ENCODE measurements around the gene ATP6V1B1. TPM values are rescaled to one million over a fixed set of nuclear protein-coding genes. Genes with fewer than 3 reads are reported as not detected.

The ATP6V1B1 gene
- total RNA-seq, 4 donors from 2014 or later: not detected

DNA sequence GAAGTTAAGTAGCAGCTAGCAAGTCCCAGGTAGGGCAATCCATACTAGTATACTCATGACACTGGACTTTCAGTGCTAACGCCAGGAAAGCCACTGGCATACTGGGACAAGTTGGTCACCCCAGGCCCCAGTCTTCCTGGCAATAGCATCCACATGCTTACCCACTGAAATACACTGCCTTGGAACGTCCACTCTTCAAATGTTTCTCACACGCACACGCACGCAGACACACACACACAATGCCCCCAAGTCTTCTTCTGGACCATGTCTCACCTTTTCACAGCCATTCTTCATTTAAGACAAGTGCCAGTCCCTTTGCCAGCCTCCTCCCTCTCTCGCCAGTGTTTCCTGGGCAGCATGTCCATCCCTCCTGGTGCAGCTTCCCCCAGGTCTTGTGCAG, 67.7 kb downstream of the ATP6V1B1 start:
- Histone ChIP-seq H3K4me1 (peaks cover 0 to 9% of the 10 kb centered on the region in 2 donors), H3K27me3 (no peaks in the 10 kb centered on the region), H3K36me3 (no peaks in the 10 kb centered on the region), H3K27ac (no peak overlapping the region), H3K4me3 (replicated peaks in 1 of 3) (no peak overlapping the region), H3K9me3 (no peaks in the 10 kb centered on the region)
- no peak for DNase-seq
- TF ChIP-seq, protein P1, sequence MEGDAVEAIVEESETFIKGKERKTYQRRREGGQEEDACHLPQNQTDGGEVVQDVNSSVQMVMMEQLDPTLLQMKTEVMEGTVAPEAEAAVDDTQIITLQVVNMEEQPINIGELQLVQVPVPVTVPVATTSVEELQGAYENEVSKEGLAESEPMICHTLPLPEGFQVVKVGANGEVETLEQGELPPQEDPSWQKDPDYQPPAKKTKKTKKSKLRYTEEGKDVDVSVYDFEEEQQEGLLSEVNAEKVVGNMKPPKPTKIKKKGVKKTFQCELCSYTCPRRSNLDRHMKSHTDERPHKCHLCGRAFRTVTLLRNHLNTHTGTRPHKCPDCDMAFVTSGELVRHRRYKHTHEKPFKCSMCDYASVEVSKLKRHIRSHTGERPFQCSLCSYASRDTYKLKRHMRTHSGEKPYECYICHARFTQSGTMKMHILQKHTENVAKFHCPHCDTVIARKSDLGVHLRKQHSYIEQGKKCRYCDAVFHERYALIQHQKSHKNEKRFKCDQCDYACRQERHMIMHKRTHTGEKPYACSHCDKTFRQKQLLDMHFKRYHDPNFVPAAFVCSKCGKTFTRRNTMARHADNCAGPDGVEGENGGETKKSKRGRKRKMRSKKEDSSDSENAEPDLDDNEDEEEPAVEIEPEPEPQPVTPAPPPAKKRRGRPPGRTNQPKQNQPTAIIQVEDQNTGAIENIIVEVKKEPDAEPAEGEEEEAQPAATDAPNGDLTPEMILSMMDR (IDR thresholded peaks at IDR 0.05): no peak
- no peak for TF ChIP-seq POLR2A (IDR thresholded peaks at IDR 0.05)
- WGBS, 2 donors: 90 to 92% methylated on average over 6 of the region's 6 CpGs
- intact Hi-C loops (cut with DNase I): loop anchor here (5.0 kb wide), 1 partner anchor 41 kb away; no protein-coding TSS in a partner anchor

DNA sequence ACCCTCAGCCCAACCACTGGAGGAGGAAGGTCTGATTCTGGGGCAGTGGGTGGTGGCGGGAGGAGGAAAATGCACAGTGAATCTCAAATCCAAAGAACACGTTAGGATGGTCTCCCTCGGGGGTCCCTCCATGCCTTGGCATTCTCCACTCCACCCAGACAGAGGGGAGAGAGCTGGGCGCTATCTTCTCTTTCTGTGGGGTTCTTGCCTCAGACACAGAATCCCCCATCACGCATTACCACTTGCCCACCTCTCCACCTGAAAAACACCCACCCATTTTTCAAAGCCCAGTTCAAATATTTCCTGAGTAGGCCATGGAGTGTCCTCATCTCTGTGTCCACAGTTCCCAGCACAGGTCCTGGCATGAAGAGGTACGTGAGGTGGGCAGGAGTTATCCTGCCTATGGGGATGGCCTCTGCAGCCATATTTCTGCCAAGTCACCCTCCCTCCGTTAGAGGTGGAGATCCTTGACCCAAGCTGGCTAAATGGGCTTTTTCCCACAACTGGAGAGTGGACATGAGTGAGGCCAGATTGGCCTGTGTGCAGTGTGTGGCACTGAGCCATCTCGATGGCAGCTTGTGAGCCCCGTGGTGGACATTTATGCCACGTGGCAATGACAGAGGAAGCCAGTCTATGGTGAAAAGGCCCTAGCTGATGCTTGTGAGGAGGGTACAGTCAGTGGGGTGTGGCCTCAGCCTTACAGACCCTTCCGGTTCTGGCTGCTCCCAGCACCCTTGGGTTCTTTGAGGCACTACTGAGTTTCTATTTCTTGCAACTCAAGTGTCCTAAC, 68.5 kb downstream of the ATP6V1B1 start:
- intact Hi-C loops (cut with DNase I): loop anchor here (5.0 kb wide), 1 partner anchor 42 kb away; no protein-coding TSS in a partner anchor
- Histone ChIP-seq H3K36me3 (no peaks in the 10 kb centered on the region), H3K27me3 (no peaks in the 10 kb centered on the region), H3K4me3 (replicated peaks in 1 of 3) (no peak overlapping the region), H3K27ac (no peak overlapping the region), H3K9me3 (no peaks in the 10 kb centered on the region), H3K4me1 (peaks cover 0 to 11% of the 10 kb centered on the region in 2 donors)
- WGBS, 2 donors: 83 to 86% methylated on average over 10 to 11 of the region's 11 CpGs
- DNase-seq: no peak
- TF ChIP-seq POLR2A (IDR thresholded peaks at IDR 0.05): no peak
- TF ChIP-seq, protein P1 (IDR thresholded peaks at IDR 0.05): no peak

DNA sequence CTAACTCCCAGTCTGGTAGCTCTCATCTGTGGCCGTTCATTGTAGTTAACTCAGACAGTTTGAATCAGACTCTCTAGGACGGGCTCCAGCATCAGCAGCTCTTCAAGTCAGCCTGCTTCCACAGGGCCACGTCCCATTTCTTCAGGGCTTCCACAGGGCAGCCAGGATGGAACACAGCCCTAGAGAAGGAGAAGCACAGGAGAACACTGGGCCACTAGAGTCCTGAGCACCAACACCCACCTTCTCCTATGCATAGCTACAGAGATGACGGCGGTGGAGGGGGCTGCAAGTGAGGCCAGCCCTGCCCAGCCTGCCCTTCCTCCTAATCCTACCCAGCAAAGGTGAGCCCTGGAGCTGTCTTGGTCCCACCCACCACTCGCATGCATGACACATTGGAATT, 69.2 kb downstream of the ATP6V1B1 start:
- Histone ChIP-seq H3K4me1 (peaks cover 0 to 11% of the 10 kb centered on the region in 2 donors), H3K4me3 (replicated peaks in 1 of 3) (no peak overlapping the region), H3K27ac (no peak overlapping the region), H3K36me3 (no peaks in the 10 kb centered on the region), H3K27me3 (no peaks in the 10 kb centered on the region), H3K9me3 (no peaks in the 10 kb centered on the region)
- TF ChIP-seq, protein P1 (IDR thresholded peaks at IDR 0.05): no peak
- TF ChIP-seq POLR2A (IDR thresholded peaks at IDR 0.05): no peak
- 83 to 85% methylated on average over 6 of the region's 6 CpGs for WGBS, 2 donors
- intact Hi-C loops (cut with DNase I): loop anchor here (5.0 kb wide), 1 partner anchor 43 kb away; no protein-coding TSS in a partner anchor
- no peak for DNase-seq

DNA sequence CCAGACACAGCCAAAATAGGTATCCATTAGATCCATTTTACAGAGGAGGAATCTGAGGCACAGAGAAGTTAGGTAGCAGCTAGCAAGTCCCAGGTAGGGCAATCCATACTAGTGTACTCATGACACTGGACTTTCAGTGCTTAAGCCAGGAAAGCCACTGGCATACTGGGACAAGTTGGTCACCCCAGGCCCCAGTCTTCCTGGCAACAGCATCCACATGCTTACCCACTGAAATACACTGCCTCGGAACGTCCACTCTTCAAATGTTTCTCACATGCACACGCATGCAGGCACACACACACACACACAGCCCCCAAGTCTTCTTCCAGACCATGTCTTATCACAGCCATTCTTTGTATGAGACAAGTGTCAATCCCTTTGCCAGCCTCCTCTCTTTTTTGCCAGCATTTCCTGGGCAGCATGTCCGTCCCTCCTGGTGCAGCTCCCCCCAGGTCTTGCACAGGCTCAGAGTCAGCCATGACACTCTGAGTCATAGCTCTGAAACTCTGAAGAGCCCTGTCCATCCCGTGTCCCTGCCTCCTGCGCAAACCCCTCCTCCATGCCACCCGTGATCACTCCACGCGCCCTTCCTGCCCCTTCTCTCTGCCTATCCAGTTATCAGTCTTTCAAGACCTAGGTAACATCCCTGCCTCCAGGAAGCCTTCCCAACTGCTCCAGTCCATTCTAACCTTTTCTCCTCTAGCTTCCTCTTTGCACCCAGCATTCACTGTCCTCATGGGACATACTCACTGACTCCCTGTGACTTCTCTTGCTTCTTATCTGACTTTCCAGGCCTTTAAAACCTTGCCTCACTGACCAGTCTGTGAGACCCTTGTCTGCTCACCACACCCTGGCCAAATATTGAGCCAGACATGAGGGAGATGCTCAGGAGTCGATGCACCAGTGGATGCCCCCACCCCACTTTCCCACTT, 69.8 kb downstream of the ATP6V1B1 start:
- Histone ChIP-seq H3K9me3 (no peaks in the 10 kb centered on the region), H3K4me3 (replicated peaks in 1 of 3) (no peak overlapping the region), H3K36me3 (no peaks in the 10 kb centered on the region), H3K4me1 (peaks cover 0 to 11% of the 10 kb centered on the region in 2 donors), H3K27ac (no peak overlapping the region), H3K27me3 (no peaks in the 10 kb centered on the region)
- WGBS, 2 donors: 80 to 81% methylated on average over 10 of the region's 10 CpGs
- no peak for DNase-seq
- intact Hi-C loops (cut with DNase I): no loop called here
- TF ChIP-seq, protein P1 (IDR thresholded peaks at IDR 0.05): no peak
- no peak for TF ChIP-seq POLR2A (IDR thresholded peaks at IDR 0.05)
